Panc1 (cell line): ENCODE measurements around the gene GRIN2A.

ENCODE experiments used
- POLR2AphosphoS5 ChIP-seq: IDR thresholded peaks from 2 replicates; pipeline ENCODE4 v1.6.1; 2012; ENCODE audit warnings: mild to moderate bottlenecking, low read depth, low read length, moderate library complexity
- SIN3A ChIP-seq: IDR thresholded peaks from 2 replicates; pipeline ENCODE4 v1.6.1; 2012; ENCODE audit warnings: low read depth, mild to moderate bottlenecking, low read length, moderate library complexity, borderline replicate concordance; ENCODE audit not compliant: insufficient read depth
- TF ChIP-seq, protein P1 (sequence below): fragments of 450-650 bp; IDR thresholded peaks from 2 replicates; pipeline ENCODE4 v1.5.1; 2017; ENCODE audit warnings: mild to moderate bottlenecking
- TF ChIP-seq, protein P2 (sequence below), 2 experiments: IDR thresholded peaks; 2 replicates each; pipeline ENCODE4 v1.6.1; 2011 to 2012; ENCODE audit warnings: low read depth in 2 of 2, control low read depth in 1 of 2, low read length in 1 of 2, mild to moderate bottlenecking in 1 of 2, moderate library complexity in 1 of 2; ENCODE audit not compliant: insufficient read depth in 1 of 2

DNA sequence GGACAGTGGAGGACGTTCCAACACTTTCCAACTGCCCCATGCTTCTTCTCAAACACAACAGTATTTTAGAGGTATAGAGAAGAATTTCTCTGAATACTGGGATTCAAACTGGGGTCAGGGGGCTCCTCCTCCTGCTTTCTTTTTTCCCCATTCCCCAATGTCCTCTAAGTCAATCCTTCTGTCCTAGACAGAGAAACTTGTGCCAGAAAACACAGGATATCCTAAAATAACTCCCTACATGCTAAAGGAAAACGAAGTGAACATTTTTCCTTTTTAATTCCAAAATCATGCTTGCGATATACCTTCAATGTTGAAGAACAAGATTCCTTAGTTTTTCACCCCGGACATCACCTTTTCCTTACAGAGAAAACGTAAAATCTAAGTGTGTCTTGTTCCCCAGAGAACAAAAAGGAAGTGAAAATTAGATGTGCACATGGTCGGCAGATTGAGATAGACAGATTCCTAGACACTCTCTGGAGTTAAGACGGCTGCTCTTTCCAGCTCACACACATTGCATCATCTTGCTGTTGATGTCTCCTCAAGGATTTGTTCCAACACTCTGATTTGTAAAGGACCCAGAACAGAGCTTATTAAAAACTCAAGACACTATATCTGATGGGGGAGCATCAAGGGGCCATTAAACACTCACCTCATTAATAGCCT lies 228.2 kb downstream of the GRIN2A start:
- TF ChIP-seq, protein P1, sequence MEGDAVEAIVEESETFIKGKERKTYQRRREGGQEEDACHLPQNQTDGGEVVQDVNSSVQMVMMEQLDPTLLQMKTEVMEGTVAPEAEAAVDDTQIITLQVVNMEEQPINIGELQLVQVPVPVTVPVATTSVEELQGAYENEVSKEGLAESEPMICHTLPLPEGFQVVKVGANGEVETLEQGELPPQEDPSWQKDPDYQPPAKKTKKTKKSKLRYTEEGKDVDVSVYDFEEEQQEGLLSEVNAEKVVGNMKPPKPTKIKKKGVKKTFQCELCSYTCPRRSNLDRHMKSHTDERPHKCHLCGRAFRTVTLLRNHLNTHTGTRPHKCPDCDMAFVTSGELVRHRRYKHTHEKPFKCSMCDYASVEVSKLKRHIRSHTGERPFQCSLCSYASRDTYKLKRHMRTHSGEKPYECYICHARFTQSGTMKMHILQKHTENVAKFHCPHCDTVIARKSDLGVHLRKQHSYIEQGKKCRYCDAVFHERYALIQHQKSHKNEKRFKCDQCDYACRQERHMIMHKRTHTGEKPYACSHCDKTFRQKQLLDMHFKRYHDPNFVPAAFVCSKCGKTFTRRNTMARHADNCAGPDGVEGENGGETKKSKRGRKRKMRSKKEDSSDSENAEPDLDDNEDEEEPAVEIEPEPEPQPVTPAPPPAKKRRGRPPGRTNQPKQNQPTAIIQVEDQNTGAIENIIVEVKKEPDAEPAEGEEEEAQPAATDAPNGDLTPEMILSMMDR, result no peak
- TF ChIP-seq POLR2AphosphoS5 (no peak), SIN3A (no peak)
- TF ChIP-seq, protein P2, sequence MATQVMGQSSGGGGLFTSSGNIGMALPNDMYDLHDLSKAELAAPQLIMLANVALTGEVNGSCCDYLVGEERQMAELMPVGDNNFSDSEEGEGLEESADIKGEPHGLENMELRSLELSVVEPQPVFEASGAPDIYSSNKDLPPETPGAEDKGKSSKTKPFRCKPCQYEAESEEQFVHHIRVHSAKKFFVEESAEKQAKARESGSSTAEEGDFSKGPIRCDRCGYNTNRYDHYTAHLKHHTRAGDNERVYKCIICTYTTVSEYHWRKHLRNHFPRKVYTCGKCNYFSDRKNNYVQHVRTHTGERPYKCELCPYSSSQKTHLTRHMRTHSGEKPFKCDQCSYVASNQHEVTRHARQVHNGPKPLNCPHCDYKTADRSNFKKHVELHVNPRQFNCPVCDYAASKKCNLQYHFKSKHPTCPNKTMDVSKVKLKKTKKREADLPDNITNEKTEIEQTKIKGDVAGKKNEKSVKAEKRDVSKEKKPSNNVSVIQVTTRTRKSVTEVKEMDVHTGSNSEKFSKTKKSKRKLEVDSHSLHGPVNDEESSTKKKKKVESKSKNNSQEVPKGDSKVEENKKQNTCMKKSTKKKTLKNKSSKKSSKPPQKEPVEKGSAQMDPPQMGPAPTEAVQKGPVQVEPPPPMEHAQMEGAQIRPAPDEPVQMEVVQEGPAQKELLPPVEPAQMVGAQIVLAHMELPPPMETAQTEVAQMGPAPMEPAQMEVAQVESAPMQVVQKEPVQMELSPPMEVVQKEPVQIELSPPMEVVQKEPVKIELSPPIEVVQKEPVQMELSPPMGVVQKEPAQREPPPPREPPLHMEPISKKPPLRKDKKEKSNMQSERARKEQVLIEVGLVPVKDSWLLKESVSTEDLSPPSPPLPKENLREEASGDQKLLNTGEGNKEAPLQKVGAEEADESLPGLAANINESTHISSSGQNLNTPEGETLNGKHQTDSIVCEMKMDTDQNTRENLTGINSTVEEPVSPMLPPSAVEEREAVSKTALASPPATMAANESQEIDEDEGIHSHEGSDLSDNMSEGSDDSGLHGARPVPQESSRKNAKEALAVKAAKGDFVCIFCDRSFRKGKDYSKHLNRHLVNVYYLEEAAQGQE (IDR thresholded peaks at IDR 0.05; ENCODE audit: insufficient read depth in 1 of 2, low read depth in 2 of 2, low read length in 1 of 2), result no peak
